HEK293 (cell line): ENCODE results near the gene PRAC1.

Experiments used
- CTCF ChIA-PET: fragments of 350-600 bp; formaldehyde crosslinking; extraction: SDS; loops from one replicate; lab custom pipeline; 2021; ENCODE audit warnings: antibody characterized with exemption; lab: Yijun Ruan, JAX
- POLR2A ChIA-PET: fragments of 300-600 bp; formaldehyde crosslinking; extraction: SDS; loops from one replicate; lab custom pipeline; 2020; ENCODE audit warnings: antibody characterized with exemption, inconsistent platforms; lab: Yijun Ruan, JAX
- H3K27ac ChIP-seq: fragments of 200-500 bp; sonication (Bioruptor generic); 2 replicates; pipeline ENCODE4 v1.5.1; 2014; ENCODE audit warnings: low read depth, low read length, control low read depth, inconsistent platforms; ENCODE audit errors: extremely low read depth
- H3K36me3 ChIP-seq, 2 experiments: fragments of 200-500 bp in 1 of 2; sonication (Bioruptor generic) in 1 of 2; 1 replicate in 1 of 2; 2 replicates in 1 of 2; pipeline ENCODE4 v1.5.1; 2014 to 2017; ENCODE audit warnings: inconsistent platforms in 2 of 2, low read length in 2 of 2; ENCODE audit not compliant: control insufficient read depth in 2 of 2, insufficient read depth in 1 of 2
- H3K4me1 ChIP-seq: fragments of 200-500 bp; sonication (Bioruptor generic); 2 replicates; pipeline ENCODE4 v1.5.1; 2014; ENCODE audit warnings: mild to moderate bottlenecking, low read length, inconsistent platforms; ENCODE audit not compliant: control insufficient read depth, insufficient read depth
- H3K4me3 ChIP-seq: 2 replicates; pipeline ENCODE4 v1.5.1; 2011; ENCODE audit warnings: low read depth, mild to moderate bottlenecking, control low read depth, low read length, moderate library complexity
- H3K9me3 ChIP-seq: fragments of 200-500 bp; sonication (Bioruptor generic); 2 replicates; pipeline ENCODE4 v1.5.1; 2014; ENCODE audit warnings: low read depth, low read length, inconsistent platforms; ENCODE audit not compliant: control insufficient read depth, insufficient read depth
- GLIS2 ChIP-seq: fragments of 450-650 bp; formaldehyde crosslinking; IDR thresholded peaks from 2 replicates; pipeline ENCODE4 v1.5.1; 2016; ENCODE audit warnings: missing biosample characterization, missing genetic modification characterization
- PRDM1 ChIP-seq: fragments of 450-650 bp; formaldehyde crosslinking; IDR thresholded peaks from 2 replicates; pipeline ENCODE4; 2016; ENCODE audit warnings: missing biosample characterization, missing genetic modification characterization
- SETDB1 ChIP-seq: IDR thresholded peaks from one replicate; pipeline ENCODE4 v1.6.1; 2017; ENCODE audit warnings: mild to moderate bottlenecking, low read length, moderate library complexity, mixed read lengths; ENCODE audit not compliant: insufficient read length
- SP3 ChIP-seq: fragments of 450-650 bp; formaldehyde crosslinking; IDR thresholded peaks from 2 replicates; pipeline ENCODE4 v1.5.1; 2016; ENCODE audit warnings: missing biosample characterization, missing genetic modification characterization
- ZBTB48 ChIP-seq: fragments of 450-650 bp; formaldehyde crosslinking; IDR thresholded peaks from 2 replicates; pipeline ENCODE4 v1.5.1; 2016; ENCODE audit warnings: missing biosample characterization, missing genetic modification characterization
- ZBTB7A ChIP-seq: fragments of 450-650 bp; formaldehyde crosslinking; IDR thresholded peaks from 2 replicates; pipeline ENCODE4 v1.5.1; 2016; ENCODE audit warnings: low read depth, missing biosample characterization, missing genetic modification characterization
- ZIC2 ChIP-seq: fragments of 450-650 bp; formaldehyde crosslinking; IDR thresholded peaks from 2 replicates; pipeline ENCODE4 v1.5.1; 2016; ENCODE audit warnings: missing biosample characterization, missing genetic modification characterization
- ZNF248 ChIP-seq: fragments of 450-650 bp; formaldehyde crosslinking; IDR thresholded peaks from 2 replicates; pipeline ENCODE4 v1.5.1; 2017; ENCODE audit warnings: missing biosample characterization, missing genetic modification characterization
- ZNF501 ChIP-seq: fragments of 450-650 bp; formaldehyde crosslinking; IDR thresholded peaks from 2 replicates; pipeline ENCODE4 v1.5.1; 2016; ENCODE audit warnings: missing biosample characterization, missing genetic modification characterization
- ZNF529 ChIP-seq: fragments of 450-650 bp; formaldehyde crosslinking; IDR thresholded peaks from 2 replicates; pipeline ENCODE4 v1.5.1; 2017; ENCODE audit warnings: missing genetic modification characterization, missing biosample characterization; ENCODE audit not compliant: insufficient replicate concordance
- ZNF626 ChIP-seq: fragments of 450-650 bp; sonication (Bioruptor Pico); formaldehyde crosslinking; IDR thresholded peaks from 2 replicates; pipeline ENCODE4 v1.5.1; 2018; ENCODE audit warnings: missing biosample characterization, missing genetic modification characterization, inconsistent platforms
- ZNF660 ChIP-seq: fragments of 450-650 bp; IDR thresholded peaks from 2 replicates; pipeline ENCODE4 v1.5.1; 2018; ENCODE audit warnings: missing biosample characterization, mild to moderate bottlenecking, missing genetic modification characterization
- ZSCAN16 ChIP-seq: fragments of 450-650 bp; formaldehyde crosslinking; IDR thresholded peaks from 2 replicates; pipeline ENCODE4 v1.5.1; 2016; ENCODE audit warnings: missing biosample characterization, missing genetic modification characterization
- TF ChIP-seq, protein P1 (sequence below): fragments of 450-650 bp; formaldehyde crosslinking; IDR thresholded peaks from 2 replicates; pipeline ENCODE4 v1.5.1; 2016; ENCODE audit warnings: missing biosample characterization, missing genetic modification characterization
- TF ChIP-seq, protein P2 (sequence below): fragments of 450-650 bp; formaldehyde crosslinking; IDR thresholded peaks from 2 replicates; pipeline ENCODE4 v1.5.1; 2017; ENCODE audit warnings: missing biosample characterization, missing genetic modification characterization
- TF ChIP-seq, protein P3 (sequence below): fragments of 450-650 bp; formaldehyde crosslinking; IDR thresholded peaks from 2 replicates; pipeline ENCODE4 v1.5.1; 2016; ENCODE audit warnings: missing biosample characterization, missing genetic modification characterization, low read depth
- TF ChIP-seq, protein P4 (sequence below): fragments of 450-650 bp; formaldehyde crosslinking; IDR thresholded peaks from 2 replicates; pipeline ENCODE4 v1.5.1; 2016; ENCODE audit warnings: missing biosample characterization, missing genetic modification characterization
- TF ChIP-seq, protein P5 (sequence below): fragments of 450-650 bp; formaldehyde crosslinking; IDR thresholded peaks from 2 replicates; pipeline ENCODE4 v1.5.1; 2016; ENCODE audit warnings: missing biosample characterization, missing genetic modification characterization

Gene PRAC1

DNA sequence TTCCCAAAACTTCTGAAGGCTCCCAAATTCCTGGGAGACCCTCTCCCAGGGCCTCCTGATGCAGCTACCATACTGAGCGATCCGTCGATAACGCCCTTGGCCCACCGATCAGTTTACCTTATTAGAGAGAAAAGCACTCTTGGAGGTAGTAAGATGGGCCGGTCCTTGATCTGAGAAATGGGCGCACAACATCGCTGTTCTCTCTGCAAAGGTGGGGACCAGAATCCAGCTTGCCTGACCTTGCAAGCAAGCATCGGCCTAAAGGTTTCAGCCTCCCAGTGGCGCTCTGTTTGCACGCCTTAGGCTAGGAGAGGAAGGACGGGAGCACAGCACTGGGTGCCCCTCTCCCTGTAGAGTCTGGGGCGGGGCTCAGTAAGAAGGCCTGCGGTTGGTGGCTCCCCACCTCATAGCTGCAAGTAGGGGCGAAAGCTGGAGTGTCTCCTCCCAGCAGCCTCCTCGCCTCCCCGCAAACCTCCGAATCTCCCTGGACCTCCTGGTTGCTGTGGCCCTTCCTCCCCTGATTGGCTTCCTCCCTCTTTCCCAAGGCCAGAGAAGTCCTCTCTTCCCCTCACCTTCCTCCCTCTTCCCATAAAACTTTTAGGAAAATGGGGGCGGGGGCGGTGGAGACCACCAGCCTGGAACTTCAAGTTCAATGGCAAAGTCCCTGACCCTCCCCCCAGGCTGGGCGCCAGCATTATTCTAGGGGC lies at the start of gene PRAC1:
Gene PRAC1, minus strand, starts transcription at position 318 of the 707 bp plus-strand sequence. Its CDS starts 126 bp downstream, at position 192.
- no peak within 1 kb of the TSS for H3K4me3 ChIP-seq
- H3K36me3 ChIP-seq, result peaks cover 0 to 22% of the 10 kb centered on the region in 2 experiments; a peak in 1 of 3 replicates
- H3K27ac ChIP-seq, result no peak within 1 kb of the TSS
- CTCF ChIA-PET, result interaction anchor here (0.6 to 14.1 kb wide), 5 partner anchors 10 to 156 kb away, joined by 3 to 246 read pairs (median 66); no protein-coding TSS in a partner anchor
- no peak for TF ChIP-seq ZNF626 (tag by site-specific recombination)
- no peak for TF ChIP-seq ZSCAN16 (tag by site-specific recombination)
- no peak for TF ChIP-seq GLIS2 (tag by site-specific recombination)
- TF ChIP-seq SP3, result no peak
- TF ChIP-seq ZBTB7A (tag by site-specific recombination), result no peak
- no peak for TF ChIP-seq ZBTB48
- no peak for TF ChIP-seq ZNF660 (tag by site-specific recombination)
- TF ChIP-seq, protein P1, sequence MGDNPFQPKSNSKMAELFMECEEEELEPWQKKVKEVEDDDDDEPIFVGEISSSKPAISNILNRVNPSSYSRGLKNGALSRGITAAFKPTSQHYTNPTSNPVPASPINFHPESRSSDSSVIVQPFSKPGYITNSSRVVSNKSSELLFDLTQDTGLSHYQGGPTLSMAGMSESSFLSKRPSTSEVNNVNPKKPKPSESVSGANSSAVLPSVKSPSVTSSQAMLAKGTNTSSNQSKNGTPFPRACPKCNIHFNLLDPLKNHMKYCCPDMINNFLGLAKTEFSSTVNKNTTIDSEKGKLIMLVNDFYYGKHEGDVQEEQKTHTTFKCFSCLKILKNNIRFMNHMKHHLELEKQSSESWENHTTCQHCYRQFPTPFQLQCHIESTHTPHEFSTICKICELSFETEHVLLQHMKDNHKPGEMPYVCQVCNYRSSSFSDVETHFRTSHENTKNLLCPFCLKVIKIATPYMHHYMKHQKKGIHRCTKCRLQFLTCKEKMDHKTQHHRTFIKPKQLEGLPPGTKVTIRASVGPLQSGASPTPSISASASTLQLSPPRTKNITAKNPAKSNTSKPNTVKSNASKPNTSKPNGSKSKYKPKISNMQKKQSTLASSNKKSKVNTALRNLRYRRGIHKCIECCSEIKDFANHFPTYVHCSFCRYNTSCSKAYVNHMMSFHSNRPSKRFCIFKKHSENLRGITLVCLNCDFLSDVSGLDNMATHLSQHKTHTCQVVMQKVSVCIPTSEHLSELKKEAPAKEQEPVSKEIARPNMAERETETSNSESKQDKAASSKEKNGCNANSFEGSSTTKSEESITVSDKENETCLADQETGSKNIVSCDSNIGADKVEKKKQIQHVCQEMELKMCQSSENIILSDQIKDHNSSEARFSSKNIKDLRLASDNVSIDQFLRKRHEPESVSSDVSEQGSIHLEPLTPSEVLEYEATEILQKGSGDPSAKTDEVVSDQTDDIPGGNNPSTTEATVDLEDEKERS (tag by site-specific recombination), result no peak
- TF ChIP-seq, protein P2, sequence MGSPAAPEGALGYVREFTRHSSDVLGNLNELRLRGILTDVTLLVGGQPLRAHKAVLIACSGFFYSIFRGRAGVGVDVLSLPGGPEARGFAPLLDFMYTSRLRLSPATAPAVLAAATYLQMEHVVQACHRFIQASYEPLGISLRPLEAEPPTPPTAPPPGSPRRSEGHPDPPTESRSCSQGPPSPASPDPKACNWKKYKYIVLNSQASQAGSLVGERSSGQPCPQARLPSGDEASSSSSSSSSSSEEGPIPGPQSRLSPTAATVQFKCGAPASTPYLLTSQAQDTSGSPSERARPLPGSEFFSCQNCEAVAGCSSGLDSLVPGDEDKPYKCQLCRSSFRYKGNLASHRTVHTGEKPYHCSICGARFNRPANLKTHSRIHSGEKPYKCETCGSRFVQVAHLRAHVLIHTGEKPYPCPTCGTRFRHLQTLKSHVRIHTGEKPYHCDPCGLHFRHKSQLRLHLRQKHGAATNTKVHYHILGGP, result no peak
- no peak for TF ChIP-seq ZIC2 (tag by site-specific recombination)
- TF ChIP-seq, protein P3, sequence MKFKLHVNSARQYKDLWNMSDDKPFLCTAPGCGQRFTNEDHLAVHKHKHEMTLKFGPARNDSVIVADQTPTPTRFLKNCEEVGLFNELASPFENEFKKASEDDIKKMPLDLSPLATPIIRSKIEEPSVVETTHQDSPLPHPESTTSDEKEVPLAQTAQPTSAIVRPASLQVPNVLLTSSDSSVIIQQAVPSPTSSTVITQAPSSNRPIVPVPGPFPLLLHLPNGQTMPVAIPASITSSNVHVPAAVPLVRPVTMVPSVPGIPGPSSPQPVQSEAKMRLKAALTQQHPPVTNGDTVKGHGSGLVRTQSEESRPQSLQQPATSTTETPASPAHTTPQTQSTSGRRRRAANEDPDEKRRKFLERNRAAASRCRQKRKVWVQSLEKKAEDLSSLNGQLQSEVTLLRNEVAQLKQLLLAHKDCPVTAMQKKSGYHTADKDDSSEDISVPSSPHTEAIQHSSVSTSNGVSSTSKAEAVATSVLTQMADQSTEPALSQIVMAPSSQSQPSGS, result no peak
- TF ChIP-seq SETDB1, result no peak
- TF ChIP-seq, protein P4, sequence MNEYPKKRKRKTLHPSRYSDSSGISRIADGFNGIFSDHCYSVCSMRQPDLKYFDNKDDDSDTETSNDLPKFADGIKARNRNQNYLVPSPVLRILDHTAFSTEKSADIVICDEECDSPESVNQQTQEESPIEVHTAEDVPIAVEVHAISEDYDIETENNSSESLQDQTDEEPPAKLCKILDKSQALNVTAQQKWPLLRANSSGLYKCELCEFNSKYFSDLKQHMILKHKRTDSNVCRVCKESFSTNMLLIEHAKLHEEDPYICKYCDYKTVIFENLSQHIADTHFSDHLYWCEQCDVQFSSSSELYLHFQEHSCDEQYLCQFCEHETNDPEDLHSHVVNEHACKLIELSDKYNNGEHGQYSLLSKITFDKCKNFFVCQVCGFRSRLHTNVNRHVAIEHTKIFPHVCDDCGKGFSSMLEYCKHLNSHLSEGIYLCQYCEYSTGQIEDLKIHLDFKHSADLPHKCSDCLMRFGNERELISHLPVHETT (tag by site-specific recombination), result no peak
- no peak for TF ChIP-seq ZNF529
- TF ChIP-seq ZNF248 (tag by site-specific recombination), result no peak
- TF ChIP-seq PRDM1 (tag by site-specific recombination), result no peak
- TF ChIP-seq, protein P5, sequence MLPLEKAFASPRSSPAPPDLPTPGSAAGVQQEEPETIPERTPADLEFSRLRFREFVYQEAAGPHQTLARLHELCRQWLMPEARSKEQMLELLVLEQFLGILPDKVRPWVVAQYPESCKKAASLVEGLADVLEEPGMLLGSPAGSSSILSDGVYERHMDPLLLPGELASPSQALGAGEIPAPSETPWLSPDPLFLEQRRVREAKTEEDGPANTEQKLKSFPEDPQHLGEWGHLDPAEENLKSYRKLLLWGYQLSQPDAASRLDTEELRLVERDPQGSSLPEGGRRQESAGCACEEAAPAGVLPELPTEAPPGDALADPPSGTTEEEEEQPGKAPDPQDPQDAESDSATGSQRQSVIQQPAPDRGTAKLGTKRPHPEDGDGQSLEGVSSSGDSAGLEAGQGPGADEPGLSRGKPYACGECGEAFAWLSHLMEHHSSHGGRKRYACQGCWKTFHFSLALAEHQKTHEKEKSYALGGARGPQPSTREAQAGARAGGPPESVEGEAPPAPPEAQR, result no peak
- TF ChIP-seq ZNF501, result no peak
- H3K9me3 ChIP-seq, result no peaks in the 10 kb centered on the region
- POLR2A ChIA-PET, result no interaction called here
- H3K4me1 ChIP-seq, result no peaks in the 10 kb centered on the region
